ENCODE measurements around the gene GJD3.

- peak in 2 of 4 experiments; percentile 5 to 28 for TF ChIP-seq CTCF (IDR thresholded peaks at IDR 0.05)
- peak; percentile 54 to 81 for TF ChIP-seq POLR2A (IDR thresholded peaks at IDR 0.05)
Measured at GRCh38 chr17:40340880-40341807, 23.4 kb downstream of the GJD3 start.

All from uterus (tissue), 2 donors.